GM18519 (cell line): ENCODE data around the gene PDXK.

Experiments used
- ATAC-seq: cut with Tn5 transposase; IDR thresholded peaks from one replicate; pipeline ENCODE4 v1.9.1; 2021; ENCODE audit warnings: mild to moderate bottlenecking, moderate library complexity; ENCODE audit not compliant: unreplicated experiment, low FRiP score

PDXK gene

GRCh38 chr21:43740497-43741156 lies 21.7 kb downstream of the PDXK start:
- no peak for ATAC-seq

GRCh38 chr21:43741423-43742096 lies 22.6 kb downstream of the PDXK start:
- ATAC-seq: no peak

- no peak for ATAC-seq
Measured at GRCh38 chr21:43743947-43744346, 25.0 kb downstream of the PDXK start.

GRCh38 chr21:43744725-43745124 lies 25.8 kb downstream of the PDXK start:
- ATAC-seq: no peak

- ATAC-seq: no peak
Measured at GRCh38 chr21:43745772-43746517, 27.0 kb downstream of the PDXK start.

GRCh38 chr21:43748622-43749021 lies 29.7 kb downstream of the PDXK start:
- ATAC-seq: no peak

GRCh38 chr21:43749651-43750262 lies 30.8 kb downstream of the PDXK start:
- no peak for ATAC-seq

GRCh38 chr21:43750339-43751033 lies 31.6 kb downstream of the PDXK start:
- ATAC-seq: no peak

- ATAC-seq: no peak
Measured at GRCh38 chr21:43751955-43752591, 33.1 kb downstream of the PDXK start.

GRCh38 chr21:43752758-43753438 lies 34.0 kb downstream of the PDXK start:
- no peak for ATAC-seq

GRCh38 chr21:43753439-43753799 lies 34.5 kb downstream of the PDXK start:
- no peak for ATAC-seq

GRCh38 chr21:43754948-43755781 lies 36.2 kb downstream of the PDXK start:
- ATAC-seq: no peak

GRCh38 chr21:43755820-43756594 lies 37.1 kb downstream of the PDXK start:
- no peak for ATAC-seq

- no peak for ATAC-seq
Measured at GRCh38 chr21:43757601-43758000, 38.7 kb downstream of the PDXK start.

GRCh38 chr21:43758111-43758641 lies 39.2 kb downstream of the PDXK start:
- no peak for ATAC-seq

- no peak for ATAC-seq
Measured at GRCh38 chr21:43758811-43759210, 39.9 kb downstream of the PDXK start.

GRCh38 chr21:43759651-43760050 lies 40.7 kb downstream of the PDXK start:
- no peak for ATAC-seq
